GM18520 (cell line): ENCODE measurements around the gene KLK3.
"Not testable (repeated sequence)": the region's sequence is repeated elsewhere in the genome, so short reads cannot be mapped to it uniquely, and the experiment has no call there.

Experiments used
- ATAC-seq: cut with Tn5 transposase; IDR thresholded peaks from one replicate; pipeline ENCODE4 v1.9.1; 2021; ENCODE audit not compliant: unreplicated experiment

Gene KLK3

GRCh38 chr19:50859849-50860248 is 5.1 kb downstream of the KLK3 start:
- ATAC-seq = no peak

GRCh38 chr19:50861010-50861409 is 6.3 kb downstream of the KLK3 start:
- no peak for ATAC-seq

GRCh38 chr19:50861496-50862286 is 7.0 kb downstream of the KLK3 start:
- no peak for ATAC-seq

- ATAC-seq = no peak
Measured at GRCh38 chr19:50869479-50869878, 14.8 kb downstream of the KLK3 start.

GRCh38 chr19:50870417-50871089 is 15.8 kb downstream of the KLK3 start:
- no peak for ATAC-seq

GRCh38 chr19:50873056-50873455 is 18.3 kb downstream of the KLK3 start, which contains the start of gene KLK2:
Gene KLK2, plus strand, starts transcription at chr19:50873439. Its CDS starts 35 bp downstream, at chr19:50873474.
- no peak for ATAC-seq

GRCh38 chr19:50874211-50874610 is 19.5 kb downstream of the KLK3 start:
- no peak for ATAC-seq

- no peak for ATAC-seq
Measured at GRCh38 chr19:50875795-50876422, 21.2 kb downstream of the KLK3 start.

- ATAC-seq = no peak
Measured at GRCh38 chr19:50876456-50876855, 21.7 kb downstream of the KLK3 start.

GRCh38 chr19:50877338-50877737 is 22.6 kb downstream of the KLK3 start:
- no peak for ATAC-seq

GRCh38 chr19:50878851-50879250 is 24.1 kb downstream of the KLK3 start:
- no peak for ATAC-seq

- ATAC-seq = no peak
Measured at GRCh38 chr19:50880241-50880640, 25.5 kb downstream of the KLK3 start.

- no peak for ATAC-seq
Measured at GRCh38 chr19:50882188-50882587, 27.5 kb downstream of the KLK3 start.

- ATAC-seq = no peak
Measured at GRCh38 chr19:50889638-50890037, 34.9 kb downstream of the KLK3 start.

- no peak for ATAC-seq
Measured at GRCh38 chr19:50890422-50891252, 35.9 kb downstream of the KLK3 start.

- no peak for ATAC-seq
Measured at GRCh38 chr19:50891253-50891625, 36.5 kb downstream of the KLK3 start.

- no peak for ATAC-seq
Measured at GRCh38 chr19:50893047-50893736, 38.5 kb downstream of the KLK3 start.

- ATAC-seq = no peak
Measured at GRCh38 chr19:50894478-50895356, 40.0 kb downstream of the KLK3 start.

- not testable (repeated sequence) for ATAC-seq
Measured at GRCh38 chr19:50896089-50896590, 41.4 kb downstream of the KLK3 start.
